ENCODE measurements around the gene CCDC192. TPM values are rescaled to one million over a fixed set of nuclear protein-coding genes. Genes with fewer than 3 reads are reported as not detected.

The CCDC192 gene
- total RNA-seq, 4 donors from 2014 or later, result not detected

DNA sequence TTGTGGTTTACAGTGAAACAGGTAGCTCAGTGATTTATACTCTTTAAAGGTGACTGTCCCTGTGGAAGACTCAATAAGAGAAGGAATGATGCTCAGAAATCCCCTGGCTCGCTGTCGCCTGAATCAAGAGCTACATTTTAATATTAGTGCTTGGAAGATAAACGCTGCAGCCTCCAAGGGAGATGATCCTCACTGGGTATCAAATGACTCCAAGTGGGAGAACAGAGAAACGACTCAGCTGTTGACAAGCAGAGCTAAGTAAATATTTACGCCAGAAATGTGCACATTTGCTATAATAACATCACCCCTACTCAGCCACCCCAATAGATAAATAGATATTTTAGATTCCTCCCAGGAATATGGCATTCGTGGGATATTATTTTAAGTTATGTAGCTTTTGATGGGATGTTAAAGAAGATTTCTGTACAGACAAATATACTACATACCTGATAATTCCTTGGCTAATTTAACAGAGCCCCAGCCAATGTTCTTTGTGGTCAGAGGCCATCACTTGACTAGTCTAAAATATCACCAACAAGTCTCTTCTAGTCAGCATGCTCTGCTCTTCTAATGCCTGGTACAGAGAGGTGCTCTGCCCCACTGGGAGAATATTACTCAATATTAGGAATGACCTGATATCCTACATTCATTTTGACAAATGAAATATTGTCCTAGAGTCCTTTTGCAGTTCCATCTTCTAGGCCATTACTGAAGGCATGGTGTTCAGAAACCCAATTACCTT lies 18.3 kb upstream of the CCDC192 start:
- Histone ChIP-seq H3K4me3 (no peak overlapping the region), H3K27ac (no peak overlapping the region), H3K9me3 (no peaks in the 10 kb centered on the region), H3K27me3 (no peaks in the 10 kb centered on the region), H3K4me1 (no peaks in the 10 kb centered on the region), H3K36me3 (no peaks in the 10 kb centered on the region)
- TF ChIP-seq POLR2AphosphoS5 (IDR thresholded peaks at IDR 0.05) (no peak), CTCF (IDR thresholded peaks at IDR 0.05) (no peak)
- 75 to 83% methylated on average over 5 to 6 of the region's 6 CpGs for WGBS, 2 donors (ENCODE audit: low coverage in 1 of 2)
- no peak for DNase-seq
- intact Hi-C loops (cut with DNase I; ENCODE audit: low total_unique reads) (no loop called here), in situ Hi-C loops (cut with MboI; ENCODE audit: low pct_ligation_motif_present in 1 of 4, low pct_unique_long_range_greater_than_20kb in 1 of 4, low sequenced_read_pairs in 3 of 4) (no loop called here)

- WGBS, 2 donors (ENCODE audit: low coverage in 1 of 2), result 78 to 80% methylated on average over 2 of the region's 2 CpGs
- DNase-seq, result no peak
- intact Hi-C loops (cut with DNase I; ENCODE audit: low total_unique reads) (no loop called here), in situ Hi-C loops (cut with MboI; ENCODE audit: low pct_ligation_motif_present in 1 of 4, low pct_unique_long_range_greater_than_20kb in 1 of 4, low sequenced_read_pairs in 3 of 4) (no loop called here)
- Histone ChIP-seq H3K27ac (no peak overlapping the region), H3K4me3 (no peak overlapping the region), H3K9me3 (no peaks in the 10 kb centered on the region), H3K27me3 (no peaks in the 10 kb centered on the region), H3K4me1 (no peaks in the 10 kb centered on the region), H3K36me3 (no peaks in the 10 kb centered on the region)
- no peak for TF ChIP-seq POLR2AphosphoS5 (IDR thresholded peaks at IDR 0.05)
- no peak for TF ChIP-seq EP300 (IDR thresholded peaks at IDR 0.05; ENCODE audit: low read depth)
- TF ChIP-seq CTCF (IDR thresholded peaks at IDR 0.05), result no peak
These were observed 17.5 kb upstream of the CCDC192 start for GRCh38 chr5:127685662-127686061.

DNA sequence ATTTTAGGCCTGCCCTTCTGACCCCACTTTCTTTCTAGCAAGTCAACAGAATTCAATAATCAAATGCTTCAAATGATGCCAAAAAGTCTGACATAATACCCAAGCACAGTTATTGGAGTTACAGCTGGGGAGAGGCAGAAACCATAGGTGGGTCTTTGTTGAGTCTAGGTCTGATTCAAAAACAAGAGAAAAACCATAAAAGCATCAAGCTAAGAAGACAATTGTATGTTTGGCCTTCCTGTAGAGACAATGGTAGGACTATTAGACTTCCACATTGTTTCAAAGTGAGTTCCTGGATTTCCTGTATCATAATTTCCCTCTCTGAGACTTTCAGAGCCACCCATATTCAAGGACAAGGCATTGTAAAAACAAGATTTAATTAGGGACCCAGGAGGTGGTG lies 16.8 kb upstream of the CCDC192 start:
- H3K4me3 ChIP-seq, result no peak overlapping the region
- intact Hi-C loops (cut with DNase I; ENCODE audit: low total_unique reads), result no loop called here
- H3K9me3 ChIP-seq, result no peaks in the 10 kb centered on the region
- DNase-seq, result no peak
- H3K27me3 ChIP-seq, result no peaks in the 10 kb centered on the region
- H3K36me3 ChIP-seq, result no peaks in the 10 kb centered on the region
- no peak for TF ChIP-seq EP300 (IDR thresholded peaks at IDR 0.05; ENCODE audit: low read depth)
- no peak for TF ChIP-seq POLR2A (IDR thresholded peaks at IDR 0.05)
- TF ChIP-seq POLR2AphosphoS5 (IDR thresholded peaks at IDR 0.05), result no peak
- no peak for TF ChIP-seq CTCF (IDR thresholded peaks at IDR 0.05)
- H3K4me1 ChIP-seq, result no peaks in the 10 kb centered on the region
- H3K27ac ChIP-seq, result no peak overlapping the region
- in situ Hi-C loops (cut with MboI; ENCODE audit: low pct_ligation_motif_present in 1 of 4, low pct_unique_long_range_greater_than_20kb in 1 of 4, low sequenced_read_pairs in 3 of 4), result no loop called here

- in situ Hi-C loops (cut with MboI; ENCODE audit: low pct_ligation_motif_present in 1 of 4, low pct_unique_long_range_greater_than_20kb in 1 of 4, low sequenced_read_pairs in 3 of 4), result no loop called here
- intact Hi-C loops (cut with DNase I; ENCODE audit: low total_unique reads), result no loop called here
- Histone ChIP-seq H3K4me1 (peaks cover 0 to 4% (median 0%) of the 10 kb centered on the region in 4 donors), H3K27ac (no peak overlapping the region), H3K4me3 (no peak overlapping the region), H3K27me3 (no peaks in the 10 kb centered on the region), H3K9me3 (no peaks in the 10 kb centered on the region), H3K36me3 (no peaks in the 10 kb centered on the region)
- DNase-seq, result no peak
- 79 to 88% methylated on average over 1 of the region's 1 CpG for WGBS, 2 donors (ENCODE audit: low coverage in 1 of 2)
- TF ChIP-seq EP300 (IDR thresholded peaks at IDR 0.05; ENCODE audit: low read depth), result no peak
- TF ChIP-seq POLR2AphosphoS5 (IDR thresholded peaks at IDR 0.05), result no peak
- TF ChIP-seq CTCF (IDR thresholded peaks at IDR 0.05), result no peak
- TF ChIP-seq POLR2A (IDR thresholded peaks at IDR 0.05), result no peak
These were observed 8.5 kb upstream of the CCDC192 start for GRCh38 chr5:127694518-127695171.

All from transverse colon (tissue), 4 donors.